Measurements from ENCODE around the gene REPS1. TPM values are rescaled to one million over a fixed set of nuclear protein-coding genes. Genes with fewer than 3 reads are reported as not detected.
A peak's percentile ranks its signal among the peaks of the same experiment; 100 is the strongest.

The REPS1 gene
- total and polyA plus RNA-seq, 8 donors = 14.1 to 26.2 (median 19.0) TPM

- TF ChIP-seq CTCF (IDR thresholded peaks at IDR 0.05) = no peak
- Histone ChIP-seq H3K4me1 (peaks cover 8 to 34% (median 33%) of the 10 kb centered on the region in 3 donors), H3K27ac (no peak overlapping the region), H3K36me3 (no peaks in the 10 kb centered on the region), H3K9me3 (no peaks in the 10 kb centered on the region), H3K27me3 (no peaks in the 10 kb centered on the region), H3K4me3 (no peak overlapping the region)
- peak in 3 of 4 donors; percentile 13 to 41 (median 40) for ATAC-seq
- 75 to 81% methylated on average over 3 of the region's 3 CpGs for WGBS, 2 donors
- DNase-seq = no peak
- intact Hi-C loops (cut with DNase I) = no loop called here
- no peak for FAIRE-seq
Measured at GRCh38 chr6:138972226-138972665, 15.8 kb downstream of the REPS1 start.

GRCh38 chr6:138971601-138972000 lies 16.5 kb downstream of the REPS1 start:
- Histone ChIP-seq H3K27me3 (no peaks in the 10 kb centered on the region), H3K4me3 (no peak overlapping the region), H3K9me3 (no peaks in the 10 kb centered on the region), H3K27ac (no peak overlapping the region), H3K36me3 (no peaks in the 10 kb centered on the region), H3K4me1 (peaks cover 13 to 34% (median 33%) of the 10 kb centered on the region in 3 donors)
- DNase-seq = no peak
- FAIRE-seq = no peak
- no peak for ATAC-seq
- TF ChIP-seq CTCF (IDR thresholded peaks at IDR 0.05) = no peak
- 87 to 93% methylated on average over 3 of the region's 3 CpGs for WGBS, 2 donors
- intact Hi-C loops (cut with DNase I) = no loop called here

- no peaks in the 10 kb centered on the region for H3K36me3 ChIP-seq
- no peak for TF ChIP-seq CTCF (IDR thresholded peaks at IDR 0.05)
- H3K4me3 ChIP-seq = no peak overlapping the region
- ATAC-seq (peak; percentile 66 to 77 (median 71)), DNase-seq (no peak), FAIRE-seq (no peak)
- peak overlapping the region in 1 of 4 donors; percentile 24 for H3K27ac ChIP-seq
- peaks cover 14 to 34% (median 33%) of the 10 kb centered on the region in 3 donors for H3K4me1 ChIP-seq
- intact Hi-C loops (cut with DNase I) = no loop called here
- 12 to 21% methylated on average over 1 of the region's 1 CpG for WGBS, 2 donors
- H3K27me3 ChIP-seq = no peaks in the 10 kb centered on the region
- no peaks in the 10 kb centered on the region for H3K9me3 ChIP-seq
Measured at GRCh38 chr6:138970856-138971425, 17.1 kb downstream of the REPS1 start.

- Histone ChIP-seq H3K27me3 (no peaks in the 10 kb centered on the region), H3K27ac (no peak overlapping the region), H3K4me3 (no peak overlapping the region), H3K9me3 (no peaks in the 10 kb centered on the region), H3K4me1 (peaks cover 14 to 37% (median 36%) of the 10 kb centered on the region in 3 donors), H3K36me3 (no peaks in the 10 kb centered on the region)
- FAIRE-seq (no peak), ATAC-seq (no peak), DNase-seq (no peak)
- no peak for TF ChIP-seq CTCF (IDR thresholded peaks at IDR 0.05)
- 81 to 84% methylated on average over 3 of the region's 3 CpGs for WGBS, 2 donors
- intact Hi-C loops (cut with DNase I) = no loop called here
Measured at GRCh38 chr6:138970159-138970558, 17.9 kb downstream of the REPS1 start.

- DNase-seq (no peak), ATAC-seq (no peak), FAIRE-seq (no peak)
- H3K4me3 ChIP-seq = no peak overlapping the region
- no peaks in the 10 kb centered on the region for H3K9me3 ChIP-seq
- H3K36me3 ChIP-seq = no peaks in the 10 kb centered on the region
- peaks cover 21 to 35% (median 30%) of the 10 kb centered on the region in 3 donors for H3K4me1 ChIP-seq
- WGBS, 2 donors = 78 to 79% methylated on average over 5 of the region's 5 CpGs
- intact Hi-C loops (cut with DNase I) = no loop called here
- no peak overlapping the region for H3K27ac ChIP-seq
- TF ChIP-seq CTCF (IDR thresholded peaks at IDR 0.05) = no peak
- no peaks in the 10 kb centered on the region for H3K27me3 ChIP-seq
Measured at GRCh38 chr6:138966870-138967269, 21.2 kb downstream of the REPS1 start.
